Cardiac fibroblast (primary cell): Measurements from ENCODE around the gene UNC45B.
"Not testable (repeated sequence)": the region's sequence is repeated elsewhere in the genome, so short reads cannot be mapped to it uniquely, and the experiment has no call there.

Experiments
- DNase-seq, 2 donors: peaks; one replicate each; pipeline versions ENCODE4 v3.0.0 to v3.0.0-alpha.2; 2010; ENCODE audit warnings: low read depth in 2 of 2
- H3K4me3 ChIP-seq, 2 donors: replicated peaks in 1 of 2; 1 replicate in 1 of 2; 2 replicates in 1 of 2; pipeline ENCODE4 v1.5.1; 2011; ENCODE audit warnings: low read depth in 2 of 2, low read length in 2 of 2, mild to moderate bottlenecking in 2 of 2, moderate library complexity in 1 of 2
- TF ChIP-seq, protein P1 (sequence below): IDR thresholded peaks from one replicate; pipeline ENCODE4 v1.5.1; 2011; ENCODE audit warnings: low read depth, mild to moderate bottlenecking, low read length, inconsistent platforms

UNC45B gene

DNA sequence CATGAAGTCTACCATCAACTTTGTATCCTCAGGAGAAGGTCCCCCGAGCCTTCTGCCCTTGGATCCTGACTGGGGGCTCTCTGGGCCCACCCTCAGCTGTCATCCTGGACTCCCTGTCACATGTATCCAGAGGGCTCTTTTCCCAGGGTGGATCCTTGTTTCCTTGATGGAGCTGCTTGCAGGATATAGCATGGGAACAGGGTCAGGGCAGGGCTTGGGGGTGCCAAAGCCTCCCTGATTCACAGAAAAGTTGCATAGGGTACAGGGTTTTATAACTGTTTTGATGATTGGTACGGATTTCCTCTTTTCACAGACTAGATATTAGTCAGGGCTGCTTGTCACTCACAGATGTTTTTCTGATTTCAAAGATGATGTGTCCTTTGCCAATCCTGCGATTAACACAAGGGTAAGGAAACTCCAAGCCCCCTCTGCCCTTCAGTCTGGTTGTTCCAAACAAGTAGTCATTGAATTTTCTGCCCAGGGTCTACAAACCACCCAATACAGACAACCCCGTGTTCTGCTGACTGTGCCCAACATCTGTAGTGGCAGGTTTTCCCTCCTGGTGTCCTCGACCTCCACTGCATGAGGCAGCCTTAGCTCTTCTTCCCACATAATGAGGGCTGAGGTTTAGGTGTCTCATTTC, 67.1 kb downstream of the UNC45B start:
- DNase-seq, result no peak
- H3K4me3 ChIP-seq, result no peak overlapping the region
- TF ChIP-seq, protein P1, sequence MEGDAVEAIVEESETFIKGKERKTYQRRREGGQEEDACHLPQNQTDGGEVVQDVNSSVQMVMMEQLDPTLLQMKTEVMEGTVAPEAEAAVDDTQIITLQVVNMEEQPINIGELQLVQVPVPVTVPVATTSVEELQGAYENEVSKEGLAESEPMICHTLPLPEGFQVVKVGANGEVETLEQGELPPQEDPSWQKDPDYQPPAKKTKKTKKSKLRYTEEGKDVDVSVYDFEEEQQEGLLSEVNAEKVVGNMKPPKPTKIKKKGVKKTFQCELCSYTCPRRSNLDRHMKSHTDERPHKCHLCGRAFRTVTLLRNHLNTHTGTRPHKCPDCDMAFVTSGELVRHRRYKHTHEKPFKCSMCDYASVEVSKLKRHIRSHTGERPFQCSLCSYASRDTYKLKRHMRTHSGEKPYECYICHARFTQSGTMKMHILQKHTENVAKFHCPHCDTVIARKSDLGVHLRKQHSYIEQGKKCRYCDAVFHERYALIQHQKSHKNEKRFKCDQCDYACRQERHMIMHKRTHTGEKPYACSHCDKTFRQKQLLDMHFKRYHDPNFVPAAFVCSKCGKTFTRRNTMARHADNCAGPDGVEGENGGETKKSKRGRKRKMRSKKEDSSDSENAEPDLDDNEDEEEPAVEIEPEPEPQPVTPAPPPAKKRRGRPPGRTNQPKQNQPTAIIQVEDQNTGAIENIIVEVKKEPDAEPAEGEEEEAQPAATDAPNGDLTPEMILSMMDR, result no peak

GRCh38 chr17:35217107-35217506, 69.5 kb downstream of the UNC45B start:
- TF ChIP-seq, protein P1, result no peak

GRCh38 chr17:35218915-35219314, 71.3 kb downstream of the UNC45B start:
- TF ChIP-seq, protein P1, result no peak
- H3K4me3 ChIP-seq, result no peak overlapping the region
- DNase-seq, result no peak

More at GRCh38 chr17:35217107-35217506, 69.5 kb downstream of the UNC45B start:
- no peak for DNase-seq
- H3K4me3 ChIP-seq, result no peak overlapping the region

DNA sequence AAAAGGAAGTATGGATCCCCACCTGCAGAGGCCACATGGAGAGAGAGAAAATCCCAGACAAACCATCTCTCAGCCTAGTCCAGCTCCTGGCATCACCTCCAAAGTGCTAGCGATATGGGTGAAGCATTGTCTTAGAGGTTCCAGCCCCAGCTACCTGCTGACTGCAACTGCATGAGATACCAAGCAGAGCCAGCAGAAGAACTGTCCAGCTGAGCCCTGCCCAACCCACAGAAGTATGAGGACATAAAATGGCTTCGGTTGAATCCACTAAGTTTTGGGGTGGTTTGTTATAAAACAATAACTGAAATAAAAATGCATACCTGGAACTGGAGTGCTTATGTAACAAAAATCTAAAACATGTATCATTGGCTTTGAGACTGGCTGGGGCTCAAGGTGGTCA, 74.8 kb downstream of the UNC45B start:
- no peak for DNase-seq
- H3K4me3 ChIP-seq, result no peak overlapping the region
- TF ChIP-seq, protein P1, result no peak

DNA sequence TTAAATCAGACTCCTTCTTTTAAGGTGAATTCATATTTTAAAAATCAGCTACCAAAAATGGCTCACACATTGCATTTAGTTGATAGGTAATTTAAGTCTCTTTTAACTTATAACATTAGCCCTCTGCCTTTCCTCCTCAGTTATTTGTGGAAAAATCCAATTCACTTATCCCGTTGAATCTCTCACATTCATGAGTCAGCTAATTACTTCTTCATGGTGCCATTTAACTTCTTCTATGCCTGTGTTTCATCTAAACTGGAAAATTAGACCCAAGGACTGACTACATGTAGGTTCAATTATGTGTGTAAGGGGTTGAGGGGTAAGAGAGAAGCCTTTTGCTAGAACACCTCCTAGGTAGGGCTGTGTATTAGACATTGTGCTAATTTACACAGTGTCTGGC, 76.8 kb downstream of the UNC45B start:
- TF ChIP-seq, protein P1, result no peak
- no peak for DNase-seq
- H3K4me3 ChIP-seq, result no peak overlapping the region

GRCh38 chr17:35227546-35227945, 79.9 kb downstream of the UNC45B start:
- DNase-seq, result no peak
- TF ChIP-seq, protein P1, result no peak
- no peak overlapping the region for H3K4me3 ChIP-seq

- no peak for DNase-seq
- TF ChIP-seq, protein P1, result no peak
- no peak overlapping the region for H3K4me3 ChIP-seq
These were observed 82.0 kb downstream of the UNC45B start for GRCh38 chr17:35229638-35230037.

DNA sequence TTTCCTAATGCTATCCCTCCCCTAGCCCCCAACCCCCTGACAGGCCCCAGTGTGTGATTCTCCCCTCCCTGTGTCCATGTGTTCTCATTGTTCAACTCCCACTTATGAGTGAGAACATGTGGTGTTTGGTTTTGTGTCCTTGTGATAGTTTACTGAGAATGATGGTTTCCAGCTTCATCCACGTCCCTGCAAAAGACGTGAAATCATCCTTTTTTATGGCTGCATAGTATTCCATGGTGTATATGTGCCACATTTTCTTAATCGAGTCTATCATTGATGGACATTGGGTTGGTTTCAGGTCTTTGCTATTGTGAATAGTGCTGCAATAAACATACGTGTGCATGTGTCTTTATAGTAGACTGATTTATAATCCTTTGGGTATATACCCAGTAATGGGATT, 86.7 kb downstream of the UNC45B start:
- not testable (repeated sequence) for H3K4me3 ChIP-seq, DNase-seq
